HT-29 (cell line): Measurements from ENCODE around the gene ZSCAN2. TPM values are rescaled to one million over a fixed set of nuclear protein-coding genes. Genes with fewer than 3 reads are reported as not detected.

ENCODE experiments used
- DNase-seq: peaks from one replicate; pipeline ENCODE4 v3.0.0-alpha.2; 2015; ENCODE audit warnings: low spot score
- total RNA-seq: library from RNA; depleted of rRNA; stranded (reverse); fragments of >200 nt; shearing (Covaris generic); gene quantifications from 2 replicates; pipeline ENCODE4 v1.2.3, GENCODE V29; 2014; rRNA removed

Gene ZSCAN2
- total RNA-seq, 1 experiment from 2014 or later, result 14.1 TPM

DNA sequence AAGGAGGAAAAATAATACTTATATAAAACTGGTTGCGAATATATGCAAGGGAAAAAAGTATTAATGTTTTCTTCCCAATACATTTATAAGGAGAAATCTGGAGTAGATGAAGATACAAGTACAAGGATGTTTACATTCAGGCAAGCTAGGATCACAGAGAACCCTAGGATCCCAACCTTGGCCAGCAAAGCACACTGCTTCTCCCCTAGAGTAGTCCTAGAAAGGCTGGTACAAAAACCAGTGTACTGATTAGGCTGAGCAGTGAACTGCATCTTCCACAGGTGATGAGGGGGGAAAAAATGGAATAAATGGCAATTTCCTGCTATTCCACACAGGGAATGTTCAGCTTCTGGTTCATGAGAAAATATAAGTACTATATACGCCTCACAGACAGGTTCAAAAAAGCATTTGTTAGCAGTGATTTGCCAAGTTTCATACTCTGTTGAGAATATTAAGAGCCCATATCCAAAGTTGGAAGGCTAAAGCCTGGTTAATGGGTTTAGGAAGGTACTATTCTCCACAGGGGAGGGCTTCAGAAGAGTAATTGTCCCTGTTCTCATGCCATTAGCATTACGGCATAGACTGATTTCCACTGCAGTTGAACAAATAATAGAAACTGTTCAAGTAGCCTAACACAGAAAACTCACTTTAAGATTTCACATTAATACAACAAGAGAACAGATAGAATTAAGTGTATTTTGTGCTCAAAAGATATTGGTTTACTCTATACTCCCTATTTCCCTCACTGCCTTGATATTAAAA is 67.6 kb downstream of the ZSCAN2 start:
- DNase-seq, result no peak

DNA sequence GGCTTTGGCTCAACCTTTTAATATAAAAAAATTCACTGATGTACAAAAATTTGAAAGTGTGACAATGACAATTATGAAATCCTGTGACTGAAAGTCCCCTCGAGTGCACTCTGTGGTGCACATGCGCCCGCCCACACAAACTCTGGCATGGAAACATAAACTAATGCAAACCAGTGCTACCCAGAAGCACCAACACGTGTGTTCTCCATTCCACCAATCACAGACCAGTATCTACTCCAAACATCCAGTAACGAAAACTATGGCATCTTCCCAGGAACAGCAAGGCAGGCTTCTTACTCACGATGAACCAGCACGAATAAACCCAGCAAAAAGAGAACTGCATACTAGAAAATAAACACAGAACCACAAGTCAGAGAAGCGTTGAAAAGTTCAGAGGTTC is 68.9 kb downstream of the ZSCAN2 start:
- DNase-seq, result no peak

GRCh38 chr15:84671211-84671610 is 70.4 kb downstream of the ZSCAN2 start:
- DNase-seq, result no peak

Other genes starting within 250 kb of the ZSCAN2 start
- gene WDR73, start 53.3 kb downstream of the ZSCAN2 start, total RNA-seq, result 39.9 and 41.2 TPM in 2 replicates
- 96.2 and 97.9 TPM in 2 replicates for gene NMB, start 57.2 kb downstream of the ZSCAN2 start, total RNA-seq
- gene SEC11A, start 115.1 kb downstream of the ZSCAN2 start, total RNA-seq, result 215 and 238 TPM in 2 replicates
- gene ZNF592, start 147.6 kb downstream of the ZSCAN2 start, total RNA-seq, result 22.6 and 27.5 TPM in 2 replicates
- gene ALPK3, start 216.3 kb downstream of the ZSCAN2 start, total RNA-seq, result 66.1 and 73.9 TPM in 2 replicates